Measurements from ENCODE around the gene TLE6.
A peak's percentile ranks its signal among the peaks of the same experiment; 100 is the strongest.
"Not testable (repeated sequence)": the region's sequence is repeated elsewhere in the genome, so short reads cannot be mapped to it uniquely, and the experiment has no call there.

Gene TLE6

DNA sequence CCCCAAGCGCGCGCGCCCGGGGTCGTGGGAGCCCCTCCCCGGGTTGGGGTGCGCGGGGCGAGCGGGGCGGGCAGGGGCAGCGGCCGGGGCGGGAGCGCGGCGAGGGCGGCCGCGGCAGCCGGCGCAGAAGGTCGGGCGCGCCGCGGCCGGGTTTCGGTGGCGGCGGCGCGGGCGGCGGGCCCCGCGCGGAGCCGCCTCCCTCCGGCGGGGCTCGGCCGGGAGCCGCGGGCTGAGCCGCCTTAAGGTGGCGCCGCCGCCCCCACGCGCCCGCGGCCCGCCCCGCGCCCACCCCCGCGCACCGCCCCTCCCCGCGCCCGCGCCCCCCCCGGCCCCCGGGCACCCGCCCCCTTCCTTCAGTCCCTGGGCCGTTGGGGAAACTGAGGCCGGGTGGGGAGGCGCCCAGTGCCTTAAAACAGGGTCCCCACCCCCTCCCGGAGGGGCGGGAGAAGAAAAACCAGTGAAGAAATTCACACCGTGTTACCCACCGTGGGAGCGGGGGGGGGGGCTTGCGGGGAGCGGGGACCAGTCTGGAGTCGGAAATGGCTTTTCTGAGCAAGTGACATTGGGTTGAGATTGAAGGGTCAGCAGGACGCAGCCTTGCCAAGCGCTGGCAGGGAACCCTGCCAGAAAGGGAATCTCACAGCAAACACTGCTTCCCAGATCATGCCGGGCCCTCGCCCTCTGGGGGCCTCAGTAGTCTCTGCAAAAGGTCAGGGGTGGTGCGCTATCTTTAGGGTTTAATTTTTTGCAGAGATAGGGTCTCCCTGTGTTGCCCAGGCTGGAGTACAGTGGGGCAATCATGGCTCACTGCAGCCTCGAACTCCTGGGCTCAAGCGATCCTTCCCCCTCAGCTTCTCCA is 51.9 kb downstream of the TLE6 start, which contains the start of gene TLE2:
Gene TLE2 (minus strand): TSS at position 216 of the 859 bp plus-strand sequence. CDS start 376 bp downstream, outside the sequence.
- DNase-seq, result no peak

- no peak for DNase-seq
Measured at GRCh38 chr19:3031607-3031867, 54.2 kb downstream of the TLE6 start.

DNA sequence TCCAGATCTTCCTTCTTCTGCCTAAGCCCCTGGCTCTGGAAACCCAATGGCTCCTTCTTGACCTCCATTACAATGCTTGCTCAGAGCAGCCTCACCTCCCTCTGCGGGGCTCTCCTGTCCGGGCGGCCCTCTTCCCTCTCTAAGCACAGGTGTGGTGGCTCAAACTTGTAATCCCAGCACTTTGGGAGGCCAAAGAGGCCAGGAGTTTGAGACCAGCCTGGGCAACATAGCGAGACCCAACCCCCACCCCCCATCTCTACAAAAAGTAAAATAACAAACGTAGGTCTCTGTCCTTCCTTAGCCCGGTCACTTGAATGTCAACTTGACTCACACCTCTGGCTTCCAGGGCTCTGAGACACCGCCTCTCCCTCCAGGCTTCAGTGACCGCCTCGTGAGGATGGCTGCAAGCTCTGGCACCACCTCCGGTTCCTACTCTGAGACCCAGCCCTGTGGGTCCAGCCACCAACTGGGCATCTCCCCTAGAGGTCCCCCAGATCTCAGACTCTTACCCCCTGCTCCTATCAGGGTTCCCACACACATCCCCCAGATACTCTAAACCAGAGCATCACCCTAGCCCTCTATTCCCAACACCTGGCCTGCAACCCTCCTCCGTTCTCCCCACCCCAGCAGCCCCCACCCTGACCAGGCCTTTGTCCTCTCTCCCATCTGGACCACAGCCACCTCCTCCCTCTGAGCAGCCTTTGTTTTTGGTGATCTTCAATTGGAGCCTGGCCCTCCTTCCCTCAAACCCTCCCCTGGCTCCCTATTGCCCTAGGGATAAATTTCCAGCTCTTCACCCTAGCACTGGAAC is 56.4 kb downstream of the TLE6 start:
- no peak for DNase-seq

DNA sequence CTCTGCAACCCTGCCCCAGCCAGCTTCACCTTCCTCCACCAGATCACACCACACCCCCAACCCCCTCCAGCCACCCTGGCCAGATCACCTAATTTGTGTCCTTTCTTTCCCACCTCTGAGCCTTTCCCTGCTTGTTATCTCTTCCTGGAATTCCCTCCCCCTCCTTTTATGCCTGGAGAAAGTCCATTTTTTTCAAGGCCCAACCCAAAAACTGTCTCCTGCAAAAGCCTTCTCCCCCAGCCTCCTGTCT is 57.0 kb downstream of the TLE6 start:
- no peak for DNase-seq

DNA sequence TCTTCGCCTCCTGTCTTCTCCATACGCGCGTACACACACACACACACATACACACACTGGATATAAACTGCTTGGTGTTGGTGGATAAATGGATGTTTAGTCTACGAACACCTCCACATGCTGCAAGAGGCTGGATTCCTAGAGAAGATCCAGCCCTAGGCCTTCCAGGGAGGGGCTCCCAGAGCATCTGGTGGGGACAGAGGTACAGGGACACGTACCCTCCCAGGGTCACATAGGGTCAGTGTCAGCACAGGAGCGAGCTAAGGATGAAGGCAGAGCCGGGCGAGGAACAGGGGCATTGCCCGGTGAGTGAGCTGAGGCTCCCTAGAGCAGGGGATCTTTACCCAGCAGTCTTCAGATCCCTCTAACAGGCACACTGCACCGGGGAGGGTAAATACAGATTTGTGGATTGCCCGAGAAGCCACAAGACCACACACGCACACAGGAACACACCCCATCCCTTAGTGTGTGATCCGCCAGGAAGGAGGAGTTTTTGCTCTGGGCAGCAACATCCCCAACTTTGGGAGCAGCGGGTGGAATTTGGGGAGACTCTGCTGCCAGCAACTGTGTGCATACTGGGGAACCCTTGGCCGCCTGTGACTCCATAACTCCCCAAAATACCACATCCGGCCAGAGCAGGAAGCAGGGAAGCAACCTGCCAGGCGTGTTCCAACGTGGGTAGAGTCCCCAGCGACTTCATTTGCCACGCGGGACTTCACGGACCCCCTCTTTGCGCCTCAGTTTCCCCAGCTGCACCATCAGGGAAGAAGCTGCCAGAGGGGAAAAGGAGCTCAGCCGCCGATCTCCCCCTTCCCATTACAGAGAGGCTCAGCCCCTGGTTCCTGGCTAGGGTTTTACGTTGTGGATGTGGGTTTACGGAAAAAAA is 57.5 kb downstream of the TLE6 start:
- peak in 1 of 2 donors; percentile 37 for DNase-seq

DNA sequence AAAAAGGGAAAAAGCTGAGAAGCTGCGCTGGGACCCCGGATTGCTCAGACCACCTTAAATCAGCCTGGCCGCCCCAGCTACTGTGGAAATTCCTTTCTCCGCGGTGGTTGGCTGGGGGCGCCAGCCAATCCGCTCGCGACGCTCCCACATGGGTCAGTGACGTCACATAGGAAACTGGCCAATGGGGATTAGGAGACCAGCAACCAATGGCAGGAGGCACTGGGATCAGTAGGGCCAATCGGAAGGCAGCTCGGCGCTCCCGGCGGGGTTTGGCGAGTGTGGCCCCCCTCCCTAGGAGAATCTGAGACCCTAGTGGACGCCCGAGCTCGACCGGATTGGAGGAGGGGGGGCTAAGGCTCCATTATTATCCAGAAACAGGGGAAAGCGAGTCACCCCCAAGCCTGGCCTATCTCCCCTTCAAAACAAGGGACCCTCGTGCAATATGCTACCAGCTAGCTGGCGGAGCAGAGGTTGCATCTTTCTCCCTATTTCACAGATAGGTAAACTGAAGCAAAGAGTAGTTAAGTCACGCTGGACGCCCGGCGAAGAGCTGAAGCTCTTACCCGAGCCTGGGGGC is 58.3 kb downstream of the TLE6 start:
- DNase-seq, result peak; percentile 80 to 94

- DNase-seq, result peak; percentile 54 to 71
Measured at GRCh38 chr19:3036119-3036976, 59.0 kb downstream of the TLE6 start.

DNA sequence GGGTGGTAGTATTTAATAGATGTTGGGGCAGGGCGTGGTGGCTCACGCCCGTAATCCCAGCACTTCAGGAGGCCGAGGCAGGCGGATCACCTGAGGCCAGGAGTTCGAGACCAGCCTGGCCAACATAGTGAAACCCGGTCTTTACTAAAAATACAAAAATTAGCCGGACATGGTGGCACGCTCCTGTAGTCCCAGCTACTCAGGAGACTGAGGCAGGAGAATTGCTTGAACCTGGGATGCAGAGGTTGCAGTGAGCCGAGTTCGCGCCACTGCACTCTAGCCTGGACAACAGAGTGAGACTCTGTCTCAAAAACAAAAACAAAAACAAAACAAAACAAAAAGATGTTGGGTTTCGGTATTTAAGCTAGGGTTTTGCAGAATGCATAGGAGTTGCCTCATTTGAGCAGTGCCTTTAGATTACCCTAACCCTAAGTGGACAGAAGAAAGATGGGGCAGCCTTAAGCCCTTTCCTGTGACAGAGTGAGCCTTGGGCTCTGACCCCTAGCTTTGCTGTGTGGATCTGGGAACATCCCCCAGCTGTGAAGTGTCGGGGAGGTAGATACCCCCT is 59.7 kb downstream of the TLE6 start:
- DNase-seq, result not testable (repeated sequence)

GRCh38 chr19:3038214-3038613 is 60.9 kb downstream of the TLE6 start:
- DNase-seq, result no peak

- no peak for DNase-seq
Measured at GRCh38 chr19:3039125-3039524, 61.8 kb downstream of the TLE6 start.

- DNase-seq, result no peak
Measured at GRCh38 chr19:3039641-3040077, 62.3 kb downstream of the TLE6 start.

GRCh38 chr19:3041327-3041726 is 64.0 kb downstream of the TLE6 start:
- DNase-seq, result no peak

DNA sequence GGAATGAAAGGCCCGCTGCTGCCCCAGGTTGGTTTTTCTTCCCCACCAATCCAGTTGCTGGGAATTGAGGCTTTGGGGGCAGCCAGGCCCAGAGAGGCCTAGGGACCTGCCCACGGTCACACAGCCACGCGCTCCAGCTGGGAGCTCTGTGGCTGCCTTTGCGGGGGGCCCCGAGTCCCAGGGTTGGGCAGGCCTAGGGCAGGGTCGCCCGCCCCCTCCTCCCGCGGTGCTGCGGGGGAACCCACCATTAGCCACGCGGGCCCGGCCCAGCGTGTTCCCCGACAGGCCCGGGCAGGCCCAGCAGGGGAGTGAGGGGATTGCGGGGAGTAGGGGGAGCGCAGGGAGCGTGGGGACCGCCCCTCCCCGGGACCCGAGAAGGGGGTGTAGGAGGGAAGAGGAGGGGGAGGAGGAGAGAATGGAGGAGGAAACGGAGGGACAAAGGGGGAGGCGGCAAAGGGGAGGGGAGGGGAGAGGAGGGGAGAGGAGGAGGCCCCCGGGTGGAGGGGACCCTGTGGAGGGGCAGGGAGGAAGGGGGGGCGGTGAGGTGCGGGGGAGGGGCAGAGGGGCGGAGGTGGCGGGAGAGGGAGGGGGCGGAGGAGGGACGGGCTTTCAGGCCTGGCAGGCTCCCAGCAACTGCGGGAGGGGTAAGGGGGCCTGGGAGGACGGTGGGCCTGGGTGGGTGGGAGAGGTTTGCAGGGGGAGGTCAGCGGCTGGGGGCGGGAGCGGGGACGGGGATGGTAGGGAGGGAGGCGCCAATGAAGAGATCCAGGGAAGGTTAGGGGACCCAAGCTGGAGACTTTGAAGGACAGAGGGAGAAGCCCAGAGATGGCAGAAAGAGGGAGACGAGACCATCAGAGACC is 64.6 kb downstream of the TLE6 start:
- DNase-seq, result peak in 1 of 2 donors; percentile 28

DNA sequence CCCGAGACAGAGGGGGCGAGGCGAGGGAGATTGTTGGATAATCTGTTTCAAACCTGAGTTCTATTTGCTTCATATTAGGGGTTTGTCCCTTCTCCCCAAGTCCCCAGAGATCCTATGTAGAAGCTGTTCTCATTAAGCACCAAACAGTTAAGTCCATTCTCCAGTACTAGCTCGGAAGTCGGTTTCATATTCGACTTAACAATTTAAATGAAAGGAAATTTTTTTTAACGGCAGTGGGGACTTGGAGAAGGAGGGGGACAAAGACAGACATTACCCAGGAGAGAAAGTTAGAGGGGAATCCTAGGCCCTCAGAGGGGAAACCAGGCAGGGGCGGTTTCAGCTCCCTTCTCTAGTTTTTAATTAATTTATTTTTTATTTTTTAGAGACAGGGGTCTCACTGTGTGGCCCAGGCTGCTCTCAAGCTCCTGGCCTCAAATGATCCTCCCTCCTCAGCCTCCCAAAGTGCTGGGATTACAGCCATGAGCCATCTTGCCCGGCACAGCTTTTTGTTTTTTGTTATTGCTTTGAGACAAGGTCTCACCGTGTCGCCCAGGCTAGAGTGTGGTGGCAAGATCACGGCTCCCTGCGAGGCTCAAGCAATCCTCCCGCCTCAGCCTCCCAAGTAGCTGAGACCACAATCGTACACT is 65.4 kb downstream of the TLE6 start:
- peak in 1 of 2 donors; percentile 18 for DNase-seq
